HepG2 (cell line): ENCODE measurements around the gene GHRH. TPM values are rescaled to one million over a fixed set of nuclear protein-coding genes. Genes with fewer than 3 reads are reported as not detected.

Experiments
- ATAC-seq: fragments of 200-7000 bp; cut with Tn5 transposase; 3 replicates; pipeline ENCODE4 v1.9.1; 2020; ENCODE audit warnings: mild to moderate bottlenecking, moderate library complexity
- BruUV-seq: library from RNA; stranded (reverse); fragments of 400-500 nt; replicated peaks from 2 replicates; lab custom pipeline; 2021; lab: Mats Ljungman, UMichigan
- CTCF ChIA-PET: fragments of 300-600 bp; formaldehyde crosslinking; extraction: SDS; loops from one replicate; lab custom pipeline; 2021; ENCODE audit warnings: low total read pairs, inconsistent platforms, low intra/inter-chr PET ratio; lab: Yijun Ruan, JAX
- POLR2A ChIA-PET: fragments of 350-600 bp; sonication (Branson Sonifier 250); formaldehyde crosslinking; loops from one replicate; lab custom pipeline; 2020; ENCODE audit warnings: antibody characterized with exemption, inconsistent platforms; lab: Yijun Ruan, JAX
- DNase-seq: peaks from one replicate; pipeline ENCODE4 v3.0.0-alpha.2; 2015; ENCODE audit warnings: low spot score
- FAIRE-seq: peaks from 3 replicates; lab custom pipeline; 2011; peaks lifted over from hg19 to GRCh38; lab: Jason Lieb, UNC
- H2AFZ ChIP-seq: one replicate; pipeline ENCODE4 v1.6.1; 2011; ENCODE audit warnings: low read length, inconsistent platforms
- H3K27ac ChIP-seq: fragments of 300-600 bp; 3 replicates; pipeline ENCODE4 v1.8.0; 2011; ENCODE audit warnings: mixed run types, mild to moderate bottlenecking, mixed read lengths, low read length, inconsistent platforms; ENCODE audit not compliant: insufficient read depth; ENCODE audit errors: extremely low read length
- H3K27me3 ChIP-seq, 2 experiments: fragments of 200-600 bp in 1 of 2; 2 replicates in 1 of 2; 3 replicates in 1 of 2; pipeline versions ENCODE4 v1.6.0 to v1.8.0; 2011; ENCODE audit warnings: low read length in 2 of 2, mild to moderate bottlenecking in 2 of 2, moderate library complexity in 2 of 2, inconsistent platforms in 1 of 2; ENCODE audit not compliant: insufficient read depth in 2 of 2, control insufficient read depth in 1 of 2
- H3K36me3 ChIP-seq, 2 experiments: fragments of 200-600 bp in 1 of 2; replicated peaks in 1 of 2; 2 replicates in 1 of 2; 3 replicates in 1 of 2; pipeline versions ENCODE4 v1.5.1 to v1.8.0; 2011; ENCODE audit warnings: low read length in 2 of 2, inconsistent platforms in 1 of 2; ENCODE audit not compliant: insufficient read depth in 2 of 2, control insufficient read depth in 1 of 2
- H3K4me1 ChIP-seq: 2 replicates; pipeline ENCODE4 v1.5.1; 2012; ENCODE audit warnings: low read length, inconsistent platforms; ENCODE audit not compliant: insufficient read depth
- H3K4me2 ChIP-seq: 2 replicates; pipeline ENCODE4 v1.6.0; 2011; ENCODE audit warnings: low read depth, low read length, inconsistent platforms
- H3K4me3 ChIP-seq, 3 experiments: fragments of 200-600 bp in 1 of 3; sonication (generic), shearing (Covaris generic) in 1 of 3; replicated peaks in 1 of 3; 2 replicates each; pipeline ENCODE4 v1.5.1; 2011 to 2016; ENCODE audit warnings: low read length in 3 of 3, inconsistent platforms in 2 of 3, low read depth in 2 of 3, mild to moderate bottlenecking in 2 of 3, control low read depth in 1 of 3, mixed read lengths in 1 of 3; ENCODE audit not compliant: insufficient read depth in 1 of 3
- H3K79me2 ChIP-seq: one replicate; pipeline ENCODE4 v1.6.1; 2011; ENCODE audit warnings: low read length, inconsistent platforms; ENCODE audit not compliant: insufficient read depth
- H3K9ac ChIP-seq: 2 replicates; pipeline ENCODE4 v1.6.0; 2011; ENCODE audit warnings: mild to moderate bottlenecking, low read depth, low read length, inconsistent platforms; ENCODE audit not compliant: insufficient read depth
- H3K9me3 ChIP-seq: 2 replicates; pipeline ENCODE4 v1.5.1; 2012; ENCODE audit warnings: mild to moderate bottlenecking, low read length
- H4K20me1 ChIP-seq: 2 replicates; pipeline ENCODE4 v1.6.0; 2011; ENCODE audit warnings: inconsistent platforms, mild to moderate bottlenecking, low read length, moderate library complexity; ENCODE audit not compliant: insufficient read depth
- ARID5B ChIP-seq: IDR thresholded peaks from 2 replicates; pipeline ENCODE4 v1.4.0; 2020; ENCODE audit warnings: mild to moderate bottlenecking, missing genetic modification reagents
- DNMT1 ChIP-seq: sonication (generic); formaldehyde crosslinking; IDR thresholded peaks from 2 replicates; pipeline ENCODE4 v1.5.1; 2020; ENCODE audit warnings: mild to moderate bottlenecking, missing genetic modification reagents
- HNF4A ChIP-seq: sonication (generic); formaldehyde crosslinking; IDR thresholded peaks from 2 replicates; pipeline ENCODE4 v1.4.0; 2020; ENCODE audit warnings: missing genetic modification reagents
- HOXA9 ChIP-seq: sonication (generic); formaldehyde crosslinking; IDR thresholded peaks from 2 replicates; pipeline ENCODE4 v1.8.1; 2022; ENCODE audit warnings: missing genetic modification reagents, mild to moderate bottlenecking, moderate library complexity, borderline replicate concordance
- KAT8 ChIP-seq: IDR thresholded peaks from 2 replicates; pipeline ENCODE4 v1.6.1; 2016; ENCODE audit warnings: missing genetic modification reagents, missing compliant biosample characterization
- NFIC ChIP-seq: IDR thresholded peaks from 2 replicates; pipeline ENCODE4 v1.6.1; 2012; ENCODE audit warnings: mild to moderate bottlenecking, low read length, inconsistent platforms
- RBAK ChIP-seq: sonication (generic); formaldehyde crosslinking; IDR thresholded peaks from 2 replicates; pipeline ENCODE4 v1.5.1; 2020; ENCODE audit warnings: mild to moderate bottlenecking, missing genetic modification reagents
- SKI ChIP-seq: fragments of 450-650 bp; IDR thresholded peaks from one replicate; pipeline ENCODE4 v1.6.1; 2018; ENCODE audit warnings: mild to moderate bottlenecking; ENCODE audit not compliant: partially characterized antibody
- TBL1XR1 ChIP-seq: fragments of 150-350 bp; IDR thresholded peaks from 2 replicates; pipeline ENCODE4 v1.6.1; 2014; ENCODE audit warnings: borderline replicate concordance, low read length; ENCODE audit not compliant: partially characterized antibody
- THAP9 ChIP-seq: sonication (generic); formaldehyde crosslinking; IDR thresholded peaks from 2 replicates; pipeline ENCODE4; 2020; ENCODE audit warnings: missing genetic modification reagents, mild to moderate bottlenecking, borderline replicate concordance
- ZBTB37 ChIP-seq: sonication (generic); formaldehyde crosslinking; IDR thresholded peaks from 2 replicates; pipeline ENCODE4 v1.4.0; 2020; ENCODE audit warnings: mild to moderate bottlenecking, missing genetic modification reagents
- ZNF232 ChIP-seq: sonication (generic); formaldehyde crosslinking; IDR thresholded peaks from 2 replicates; pipeline ENCODE4 v1.4.0; 2020; ENCODE audit warnings: missing genetic modification reagents, borderline replicate concordance
- ZNF605 ChIP-seq: sonication (generic); formaldehyde crosslinking; IDR thresholded peaks from 2 replicates; pipeline ENCODE4 v1.8.0; 2022; ENCODE audit warnings: mild to moderate bottlenecking, missing genetic modification reagents
- ZNF652 ChIP-seq: IDR thresholded peaks from 2 replicates; pipeline ENCODE4 v1.6.1; 2016; ENCODE audit warnings: low read depth, borderline replicate concordance
- ZNF674 ChIP-seq: sonication (generic); formaldehyde crosslinking; IDR thresholded peaks from 2 replicates; pipeline ENCODE4 v1.5.0; 2020; ENCODE audit warnings: low read depth, mild to moderate bottlenecking, missing genetic modification reagents
- ZSCAN5A ChIP-seq: sonication (generic); formaldehyde crosslinking; IDR thresholded peaks from 2 replicates; pipeline ENCODE4 v1.8.0; 2022; ENCODE audit warnings: mild to moderate bottlenecking, missing genetic modification reagents, borderline replicate concordance
- WGBS: methylation state at CpG from one replicate; pipeline ENCODE4 v1.1.6; 2017; ENCODE audit warnings: low lambda C conversion rate; 5-methylcytosine and 5-hydroxymethylcytosine counted together
- in situ Hi-C: cut with HindIII; loops from 2 replicates; pipeline ENCODE4 v1.10.0; 2017; ENCODE audit warnings: low pct_unique_long_range_greater_than_20kb; ENCODE audit not compliant: extremely low pct_ligation_motif_present
- intact Hi-C: fragments of 100-400 bp; cut with micrococcal nuclease; formaldehyde crosslinking; loops from one replicate; pipeline ENCODE4 v1.10.0; 2022; ENCODE audit not compliant: unreplicated experiment
- polyA plus RNA-seq, 8 experiments: library from polyadenylated mRNA; depleted of rRNA in 3 of 8; stranded (reverse) in 7 of 8; unstranded in 1 of 8; fragments of >200 nt; fragmentation: Illumina TruSeq in 4 of 8; extraction: Trizol in 4 of 8; gene quantifications; 2 replicates each; pipeline versions ENCODE4 v1.2.1 to v1.2.3, GENCODE V29; 2011 to 2016; ENCODE audit warnings: low read depth in 4 of 8, missing spikeins in 1 of 8, mixed read lengths in 1 of 8; ENCODE audit not compliant: insufficient read depth in 1 of 8
- total RNA-seq, 5 experiments: library from RNA; depleted of rRNA; stranded (reverse); fragments of >200 nt; fragmentation: Illumina TruSeq; extraction: Trizol; gene quantifications; 2 replicates each; pipeline ENCODE4 v1.2.3, GENCODE V29; 2016; ENCODE audit warnings: low read depth in 1 of 5

The GHRH gene
- total and polyA plus RNA-seq, 2 of the 13 experiments (the other 11 are each of a cell fraction or from before 2014, with no cell fraction given), result not detected

GRCh38 chr20:37247547-37247946 is 14.1 kb downstream of the GHRH start:
- no peak overlapping the region for H2AFZ ChIP-seq
- H4K20me1 ChIP-seq, result no peaks in the 10 kb centered on the region
- ATAC-seq, result no peak
- H3K27ac ChIP-seq, result no peak overlapping the region
- DNase-seq, result peak; percentile 36
- in situ Hi-C loops, result no loop called here
- H3K27me3 ChIP-seq, result no peaks in the 10 kb centered on the region; a peak in 1 of 5 replicates
- H3K79me2 ChIP-seq, result no peaks in the 10 kb centered on the region
- intact Hi-C loops, result no loop called here
- H3K4me2 ChIP-seq, result no peak overlapping the region
- ChIA-PET CTCF (no interaction called here), POLR2A (no interaction called here)
- no peak overlapping the region for H3K9ac ChIP-seq
- BruUV-seq, result no TSS peak
- FAIRE-seq, result no peak
- H3K36me3 ChIP-seq, result peaks cover 8 to 16% of the 10 kb centered on the region in 2 experiments
- no peaks in the 10 kb centered on the region for H3K9me3 ChIP-seq
- peaks cover 7% of the 10 kb centered on the region; the same call in 1 of the 2 replicates for H3K4me1 ChIP-seq
- H3K4me3 ChIP-seq, result no peak overlapping the region
- WGBS, result 89% methylated on average over 1 of the region's 1 CpG
- no peak for TF ChIP-seq ZSCAN5A (CRISPR knock-in tag)
- TF ChIP-seq ZNF605 (CRISPR knock-in tag), result no peak
- no peak for TF ChIP-seq THAP9 (CRISPR knock-in tag)
- peak; percentile 51 for TF ChIP-seq TBL1XR1
- TF ChIP-seq HNF4A (CRISPR knock-in tag), result peak; percentile 70
- no peak for TF ChIP-seq ZNF232 (CRISPR knock-in tag)
- TF ChIP-seq NFIC, result no peak
- TF ChIP-seq HOXA9, result no peak
- TF ChIP-seq RBAK, result no peak
- 0 out of 2 replicates have a peak, but pooled peaks have one; percentile 23 for TF ChIP-seq ARID5B (CRISPR knock-in tag)
- no peak for TF ChIP-seq ZNF674 (CRISPR knock-in tag)
- TF ChIP-seq DNMT1, result no peak
- peak; percentile 60 for TF ChIP-seq SKI
- no peak for TF ChIP-seq KAT8 (CRISPR knock-in tag)
- no peak for TF ChIP-seq ZNF652 (CRISPR knock-in tag)
- no peak for TF ChIP-seq ZBTB37 (CRISPR knock-in tag)
